Breast epithelium (tissue), 4 donors: ENCODE measurements around the gene STAG1. TPM values are rescaled to one million over a fixed set of nuclear protein-coding genes. Genes with fewer than 3 reads are reported as not detected.
"Not testable (repeated sequence)": the region's sequence is repeated elsewhere in the genome, so short reads cannot be mapped to it uniquely, and the experiment has no call there.

Experiments
- DNase-seq, 2 donors: peaks; one replicate each; pipeline ENCODE4 v3.0.0-alpha.2; 2019; ENCODE audit warnings: low spot score in 2 of 2
- H3K27ac ChIP-seq, 2 donors: fragments of 200-600 bp; sonication (generic) in 1 of 2; one replicate each; pipeline ENCODE4 v1.5.1; 2016 to 2019; ENCODE audit warnings: mild to moderate bottlenecking in 1 of 2
- H3K27me3 ChIP-seq, 2 donors: fragments of 200-600 bp; sonication (generic) in 1 of 2; one replicate each; pipeline versions ENCODE4 v1.5.1 to v1.6.0; 2017 to 2019; ENCODE audit warnings: control low read depth in 1 of 2, mild to moderate bottlenecking in 1 of 2
- H3K36me3 ChIP-seq: fragments of 200-600 bp; one replicate; pipeline ENCODE4 v1.5.1; 2019
- H3K4me1 ChIP-seq, 2 donors: fragments of 200-600 bp; sonication (generic); one replicate each; pipeline ENCODE4 v1.5.1; 2016 to 2019; ENCODE audit warnings: control low read depth in 1 of 2
- H3K4me3 ChIP-seq, 3 donors: fragments of 200-600 bp; sonication (generic); 1 replicate in 2 of 3; 2 replicates in 1 of 3; pipeline ENCODE4 v1.5.1; 2016 to 2019; ENCODE audit warnings: mild to moderate bottlenecking in 3 of 3, moderate library complexity in 2 of 3
- H3K9me3 ChIP-seq, 2 donors: fragments of 200-600 bp; sonication (generic) in 1 of 2; one replicate each; pipeline ENCODE4 v1.5.1; 2016 to 2019; ENCODE audit warnings: control low read depth in 1 of 2
- CTCF ChIP-seq, 3 donors: fragments of 450-650 bp; IDR thresholded peaks; one replicate each; pipeline ENCODE4 v1.5.1; 2016 to 2017; ENCODE audit warnings: antibody characterized with exemption in 3 of 3, mild to moderate bottlenecking in 3 of 3, moderate library complexity in 3 of 3
- POLR2A ChIP-seq: fragments of 450-650 bp; IDR thresholded peaks from one replicate; pipeline ENCODE4 v1.6.1; 2016; ENCODE audit warnings: antibody characterized with exemption, mild to moderate bottlenecking, moderate library complexity
- POLR2AphosphoS5 ChIP-seq, 3 donors: sonication (generic); formaldehyde crosslinking; IDR thresholded peaks; one replicate each; pipeline ENCODE4 v1.6.1; 2017; ENCODE audit warnings: antibody characterized with exemption in 3 of 3
- intact Hi-C: fragments of 100-400 bp; cut with DNase I; formaldehyde crosslinking; loops from one replicate; pipeline ENCODE4 v1.15.1; 2023; ENCODE audit warnings: low total_unique reads
- total RNA-seq, 3 donors: library from RNA; depleted of rRNA; stranded (reverse); fragments of >200 nt; gene quantifications; one replicate each; pipeline ENCODE4 v1.1.0, GENCODE V29; 2016

STAG1 gene
- total RNA-seq, 3 donors from 2014 or later, result 54.4 to 83.7 (median 73.7) TPM

GRCh38 chr3:136498919-136499447, 253.2 kb downstream of the STAG1 start:
- Histone ChIP-seq H3K27me3 (no peaks in the 10 kb centered on the region), H3K4me1 (no peaks in the 10 kb centered on the region), H3K27ac (no peak overlapping the region), H3K4me3 (no peak overlapping the region), H3K36me3 (no peaks in the 10 kb centered on the region), H3K9me3 (no peaks in the 10 kb centered on the region)
- no peak for DNase-seq
- TF ChIP-seq POLR2AphosphoS5 (IDR thresholded peaks at IDR 0.05) (no peak), POLR2A (no peak), CTCF (IDR thresholded peaks at IDR 0.05) (no peak)
- intact Hi-C loops, result no loop called here

GRCh38 chr3:136495213-136495612, 257.0 kb downstream of the STAG1 start:
- Histone ChIP-seq H3K27me3 (no peaks in the 10 kb centered on the region), H3K36me3 (no peaks in the 10 kb centered on the region), H3K27ac (no peak overlapping the region), H3K4me3 (no peak overlapping the region), H3K9me3 (no peaks in the 10 kb centered on the region), H3K4me1 (no peaks in the 10 kb centered on the region)
- intact Hi-C loops, result no loop called here
- TF ChIP-seq POLR2AphosphoS5 (IDR thresholded peaks at IDR 0.05) (no peak), POLR2A (no peak), CTCF (IDR thresholded peaks at IDR 0.05) (no peak)
- DNase-seq, result no peak

- no peak for DNase-seq
- H3K27ac ChIP-seq, result no peak overlapping the region
- no peaks in the 10 kb centered on the region for H3K36me3 ChIP-seq
- no peak for TF ChIP-seq CTCF (IDR thresholded peaks at IDR 0.05)
- TF ChIP-seq POLR2AphosphoS5 (IDR thresholded peaks at IDR 0.05), result no peak
- TF ChIP-seq POLR2A, result no peak
- no peaks in the 10 kb centered on the region for H3K4me1 ChIP-seq
- H3K9me3 ChIP-seq, result no peaks in the 10 kb centered on the region
- H3K27me3 ChIP-seq, result no peaks in the 10 kb centered on the region
- intact Hi-C loops, result no loop called here
- no peak overlapping the region for H3K4me3 ChIP-seq
Observed at GRCh38 chr3:136490646-136491405, 261.4 kb downstream of the STAG1 start.

GRCh38 chr3:136485777-136486176, 266.4 kb downstream of the STAG1 start:
- DNase-seq, result no peak
- H3K36me3 ChIP-seq, result no peaks in the 10 kb centered on the region
- intact Hi-C loops, result no loop called here
- TF ChIP-seq POLR2A (no peak), CTCF (IDR thresholded peaks at IDR 0.05) (no peak), POLR2AphosphoS5 (IDR thresholded peaks at IDR 0.05) (no peak)
- no peak overlapping the region for H3K4me3 ChIP-seq
- H3K9me3 ChIP-seq, result no peaks in the 10 kb centered on the region
- H3K27ac ChIP-seq, result no peak overlapping the region
- no peaks in the 10 kb centered on the region for H3K4me1 ChIP-seq
- H3K27me3 ChIP-seq, result no peaks in the 10 kb centered on the region

- Histone ChIP-seq H3K4me3 (no peak overlapping the region), H3K27ac (no peak overlapping the region), H3K36me3 (no peaks in the 10 kb centered on the region), H3K4me1 (no peaks in the 10 kb centered on the region), H3K9me3 (no peaks in the 10 kb centered on the region), H3K27me3 (no peaks in the 10 kb centered on the region)
- intact Hi-C loops, result no loop called here
- TF ChIP-seq POLR2AphosphoS5 (IDR thresholded peaks at IDR 0.05), result no peak
- no peak for TF ChIP-seq CTCF (IDR thresholded peaks at IDR 0.05)
- TF ChIP-seq POLR2A, result no peak
- DNase-seq, result no peak
Observed at GRCh38 chr3:136476280-136476679, 275.9 kb downstream of the STAG1 start.

GRCh38 chr3:136474876-136475275, 277.3 kb downstream of the STAG1 start:
- intact Hi-C loops, H3K27me3 ChIP-seq, H3K4me1 ChIP-seq, H3K27ac ChIP-seq, H3K4me3 ChIP-seq, H3K9me3 ChIP-seq, DNase-seq, H3K36me3 ChIP-seq: not testable (repeated sequence)
